Omental fat pad (tissue), 4 donors: ENCODE data around the gene UBL4A. TPM values are rescaled to one million over a fixed set of nuclear protein-coding genes. Genes with fewer than 3 reads are reported as not detected.

Source experiments
- ATAC-seq: fragments of 150-250 bp; one replicate; pipeline ENCODE4 v1.9.1; 2016; ENCODE audit warnings: mild to moderate bottlenecking, moderate library complexity; ENCODE audit not compliant: low FRiP score
- DNase-seq: peaks from one replicate; pipeline ENCODE4 v3.0.0-alpha.2; 2019; ENCODE audit warnings: low spot score
- CTCF ChIP-seq, 3 donors: fragments of 450-650 bp; IDR thresholded peaks; one replicate each; pipeline ENCODE4 v1.5.1; 2016 to 2017; ENCODE audit warnings: antibody characterized with exemption in 3 of 3, mild to moderate bottlenecking in 3 of 3, moderate library complexity in 2 of 3
- total RNA-seq, 4 donors: library from RNA; depleted of rRNA; stranded (reverse); fragments of >200 nt; gene quantifications; one replicate each; pipeline ENCODE4 v1.1.0, GENCODE V29; 2016

The UBL4A gene
- total RNA-seq, 4 donors from 2014 or later = 21.3 to 43.0 (median 34.0) TPM

- TF ChIP-seq CTCF (IDR thresholded peaks at IDR 0.05) = no peak
- ATAC-seq (no peak), DNase-seq (no peak)
These were observed 1.3 kb upstream of the UBL4A start for GRCh38 chrX:154487518-154488290.

GRCh38 chrX:154486052-154486395 lies 391 bp downstream of the UBL4A start:
- no peak for TF ChIP-seq CTCF (IDR thresholded peaks at IDR 0.05)
- no peak for ATAC-seq

GRCh38 chrX:154485150-154486051 lies 1.0 kb downstream of the UBL4A start:
- DNase-seq (no peak), ATAC-seq (no peak)
- TF ChIP-seq CTCF (IDR thresholded peaks at IDR 0.05) = no peak

More at GRCh38 chrX:154486052-154486395, 391 bp downstream of the UBL4A start:
- DNase-seq = no peak

GRCh38 chrX:154484255-154485149 lies 1.9 kb downstream of the UBL4A start:
- ATAC-seq (no peak), DNase-seq (no peak)
- TF ChIP-seq CTCF (IDR thresholded peaks at IDR 0.05) = no peak

- ATAC-seq (no peak), DNase-seq (no peak)
- no peak for TF ChIP-seq CTCF (IDR thresholded peaks at IDR 0.05)
These were observed 3.1 kb downstream of the UBL4A start for GRCh38 chrX:154483325-154483724.

GRCh38 chrX:154482786-154483185 lies 3.6 kb downstream of the UBL4A start:
- TF ChIP-seq CTCF (IDR thresholded peaks at IDR 0.05) = no peak
- ATAC-seq (no peak), DNase-seq (no peak)
